C4-2B (cell line): ENCODE data around the gene CACNA2D3.

ENCODE experiments used
- H3K27ac ChIP-seq: fragments of 450-650 bp; 2 replicates; pipeline ENCODE4 v1.5.1; 2017
- CTCF ChIP-seq: fragments of 450-650 bp; conservative IDR thresholded peaks from 2 replicates; pipeline ENCODE4 v1.5.1; 2017; ENCODE audit warnings: mild to moderate bottlenecking
- ZFX ChIP-seq: fragments of 450-650 bp; IDR thresholded peaks from 2 replicates; pipeline ENCODE4 v1.6.1; 2017

Gene CACNA2D3

GRCh38 chr3:54661151-54661550 is 538.8 kb downstream of the CACNA2D3 start:
- no peak for TF ChIP-seq CTCF
- no peak for TF ChIP-seq ZFX
- no peak overlapping the region for H3K27ac ChIP-seq

GRCh38 chr3:54663501-54664011 is 541.2 kb downstream of the CACNA2D3 start:
- no peak overlapping the region for H3K27ac ChIP-seq
- TF ChIP-seq ZFX (no peak), CTCF (no peak)

GRCh38 chr3:54665016-54665600 is 542.8 kb downstream of the CACNA2D3 start:
- H3K27ac ChIP-seq = no peak overlapping the region
- TF ChIP-seq ZFX (no peak), CTCF (no peak)

GRCh38 chr3:54668236-54668635 is 545.9 kb downstream of the CACNA2D3 start:
- TF ChIP-seq ZFX (no peak), CTCF (no peak)

GRCh38 chr3:54670201-54671000 is 548.0 kb downstream of the CACNA2D3 start:
- H3K27ac ChIP-seq = no peak overlapping the region
- TF ChIP-seq CTCF (no peak), ZFX (no peak)

More at GRCh38 chr3:54668236-54668635, 545.9 kb downstream of the CACNA2D3 start:
- no peak overlapping the region for H3K27ac ChIP-seq

GRCh38 chr3:54671511-54671910 is 549.2 kb downstream of the CACNA2D3 start:
- no peak for TF ChIP-seq ZFX
- no peak for TF ChIP-seq CTCF

GRCh38 chr3:54676087-54676486 is 553.7 kb downstream of the CACNA2D3 start:
- H3K27ac ChIP-seq = no peak overlapping the region

More at GRCh38 chr3:54671511-54671910, 549.2 kb downstream of the CACNA2D3 start:
- no peak overlapping the region for H3K27ac ChIP-seq

More at GRCh38 chr3:54676087-54676486, 553.7 kb downstream of the CACNA2D3 start:
- TF ChIP-seq ZFX = no peak
- TF ChIP-seq CTCF = no peak
